Inflammatory macrophage treated with lipopolysaccharide for 4 hours (primary cell): ENCODE data around the gene ITPR1.

Experiments used
- DNase-seq: peaks from one replicate; pipeline ENCODE4 v3.0.0-alpha.2; 2020

The ITPR1 gene

DNA sequence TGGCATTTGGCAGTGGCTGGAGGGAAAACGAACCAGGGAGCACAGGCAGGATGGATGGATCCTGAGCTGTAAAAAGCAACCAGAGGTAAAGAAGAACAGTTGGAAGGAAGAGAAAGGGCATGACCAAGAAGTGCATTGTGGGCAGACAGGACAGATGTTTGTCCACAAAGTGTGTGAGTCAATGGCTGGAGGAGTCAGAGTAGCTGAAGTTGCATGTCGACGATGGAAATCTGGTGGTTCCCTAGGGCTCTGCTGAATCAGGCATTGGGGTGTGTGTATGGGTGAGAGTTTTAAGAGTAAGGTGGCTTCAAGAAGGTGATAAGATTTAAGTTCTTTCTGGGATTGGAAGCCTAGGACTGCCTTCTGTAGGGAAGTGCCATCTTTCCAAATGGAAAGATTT is 272.1 kb downstream of the ITPR1 start:
- DNase-seq = no peak

DNA sequence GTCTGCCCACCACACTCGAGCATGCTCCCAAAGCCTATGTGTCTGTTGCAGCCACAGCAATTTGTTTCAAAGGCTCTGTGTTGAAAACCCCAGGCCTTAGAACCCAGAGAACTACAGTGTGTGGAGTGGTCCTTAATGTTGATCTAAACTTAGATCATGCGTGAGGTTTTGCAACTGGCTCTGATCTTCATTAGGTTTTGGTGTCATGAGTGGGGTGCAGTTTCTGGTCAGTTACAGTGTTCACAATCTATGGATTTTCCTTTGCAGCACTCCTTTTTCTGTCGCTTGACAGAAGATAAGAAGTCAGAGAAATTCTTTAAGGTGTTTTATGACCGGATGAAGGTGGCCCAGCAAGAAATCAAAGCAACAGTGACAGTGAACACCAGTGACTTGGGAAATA is 273.1 kb downstream of the ITPR1 start:
- no peak for DNase-seq

DNA sequence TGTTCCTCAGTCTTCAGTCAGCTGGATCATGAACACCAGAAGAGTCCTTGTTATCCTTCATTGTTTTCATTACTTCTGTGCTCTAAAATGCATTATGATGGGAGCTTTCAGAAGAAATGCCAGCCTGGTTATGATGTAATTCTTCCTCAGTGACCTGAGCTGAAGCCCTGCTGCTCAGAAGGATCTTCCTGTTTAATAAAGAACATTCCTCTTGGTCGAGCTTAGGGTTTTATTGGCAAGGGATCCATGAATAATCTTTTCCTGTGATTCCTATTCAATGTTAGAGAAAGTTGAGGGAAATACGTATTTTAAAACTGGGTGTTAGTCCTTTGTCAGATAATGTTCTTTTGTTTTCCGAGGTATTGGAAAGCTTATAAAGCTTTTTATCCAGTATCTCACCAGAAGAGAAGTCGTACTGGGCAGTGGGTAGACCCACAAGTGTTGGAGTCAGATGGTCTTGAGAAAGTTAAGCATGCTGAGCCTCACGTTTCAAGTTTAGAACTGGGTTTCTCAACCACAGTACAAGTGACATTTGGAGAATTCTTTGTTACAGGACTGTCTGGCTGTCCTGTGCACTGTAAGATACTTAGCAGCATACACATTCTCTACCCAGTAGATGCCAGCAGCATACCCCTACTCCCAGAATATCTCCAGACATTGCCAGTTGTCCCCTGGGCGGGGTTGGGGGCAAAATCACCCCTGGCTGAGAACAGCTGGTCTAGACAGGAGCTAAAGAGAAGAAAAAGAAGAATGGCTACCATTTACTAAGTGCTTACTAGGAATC is 273.8 kb downstream of the ITPR1 start:
- DNase-seq = no peak

DNA sequence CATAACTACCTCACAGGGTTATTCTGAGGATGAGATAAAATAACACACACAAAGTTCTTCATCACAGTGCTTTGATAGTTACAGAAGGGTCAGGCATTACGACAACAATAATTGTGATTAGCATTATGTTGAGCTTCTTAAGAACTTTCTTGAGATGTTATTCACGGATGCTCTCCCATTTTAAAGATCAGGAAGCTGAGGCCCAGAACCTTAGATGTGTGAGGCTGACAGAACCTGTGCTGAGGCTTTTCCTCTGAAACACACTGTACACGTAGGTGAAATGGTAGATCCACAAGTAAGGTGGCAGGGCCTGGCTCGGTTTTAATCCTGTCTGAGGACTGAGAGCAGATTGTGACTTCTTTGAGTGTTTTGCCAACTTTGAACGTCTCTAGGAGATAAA is 274.9 kb downstream of the ITPR1 start:
- no peak for DNase-seq

DNA sequence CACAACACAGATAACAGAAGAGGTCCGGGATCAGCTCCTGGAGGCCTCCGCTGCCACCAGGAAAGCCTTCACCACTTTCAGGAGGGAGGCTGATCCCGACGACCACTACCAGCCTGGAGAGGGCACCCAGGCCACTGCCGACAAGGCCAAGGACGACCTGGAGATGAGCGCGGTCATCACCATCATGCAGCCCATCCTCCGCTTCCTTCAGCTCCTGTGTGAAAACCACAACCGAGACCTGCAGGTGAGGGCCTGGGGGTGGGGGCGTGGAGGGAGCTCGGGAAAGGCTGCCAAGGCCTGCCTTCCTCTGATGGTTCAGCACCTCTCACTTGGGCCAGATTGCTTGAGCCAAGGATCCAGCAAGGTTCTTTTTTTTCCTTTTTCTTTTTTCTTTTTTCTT is 275.4 kb downstream of the ITPR1 start:
- DNase-seq = no peak

DNA sequence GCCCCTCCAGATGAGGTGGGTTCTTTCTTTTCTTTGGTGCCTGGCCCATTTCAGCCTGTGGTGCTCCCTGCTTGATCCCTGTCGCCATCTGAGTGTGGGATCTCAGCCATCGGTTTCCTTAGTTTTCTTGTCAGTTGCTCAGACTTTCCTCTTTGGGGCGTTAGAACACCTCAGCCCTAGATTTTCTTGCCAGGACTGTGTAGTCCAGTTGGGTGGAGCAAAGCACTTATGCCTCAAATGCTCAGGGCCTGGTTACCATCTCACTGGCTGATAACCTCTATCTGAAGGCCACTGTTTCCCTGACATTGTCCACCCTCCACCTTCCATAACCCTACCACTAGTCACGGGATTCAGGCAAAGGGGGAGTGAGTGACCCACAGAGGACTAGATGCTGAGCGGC is 277.4 kb downstream of the ITPR1 start:
- no peak for DNase-seq

DNA sequence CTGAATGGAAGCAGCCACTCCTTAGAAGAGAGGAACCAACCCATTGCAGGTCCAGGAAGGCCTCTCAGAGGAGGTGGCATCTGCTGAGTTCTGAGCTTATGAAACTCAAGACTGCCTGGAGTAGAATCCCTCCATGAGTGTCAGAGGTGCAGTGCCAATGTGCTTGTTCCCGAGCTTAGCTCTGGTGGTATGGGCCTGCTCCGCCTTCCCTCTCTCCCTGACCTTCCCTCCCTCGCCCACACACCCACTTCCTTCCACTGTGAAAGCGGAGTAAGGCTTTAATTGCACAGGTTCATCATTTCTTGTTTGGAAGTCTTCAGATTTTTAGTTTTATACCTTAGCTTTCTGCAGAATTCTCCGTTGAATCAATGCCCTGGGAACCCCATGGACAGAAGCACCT is 278.1 kb downstream of the ITPR1 start:
- peak; percentile 24 for DNase-seq

DNA sequence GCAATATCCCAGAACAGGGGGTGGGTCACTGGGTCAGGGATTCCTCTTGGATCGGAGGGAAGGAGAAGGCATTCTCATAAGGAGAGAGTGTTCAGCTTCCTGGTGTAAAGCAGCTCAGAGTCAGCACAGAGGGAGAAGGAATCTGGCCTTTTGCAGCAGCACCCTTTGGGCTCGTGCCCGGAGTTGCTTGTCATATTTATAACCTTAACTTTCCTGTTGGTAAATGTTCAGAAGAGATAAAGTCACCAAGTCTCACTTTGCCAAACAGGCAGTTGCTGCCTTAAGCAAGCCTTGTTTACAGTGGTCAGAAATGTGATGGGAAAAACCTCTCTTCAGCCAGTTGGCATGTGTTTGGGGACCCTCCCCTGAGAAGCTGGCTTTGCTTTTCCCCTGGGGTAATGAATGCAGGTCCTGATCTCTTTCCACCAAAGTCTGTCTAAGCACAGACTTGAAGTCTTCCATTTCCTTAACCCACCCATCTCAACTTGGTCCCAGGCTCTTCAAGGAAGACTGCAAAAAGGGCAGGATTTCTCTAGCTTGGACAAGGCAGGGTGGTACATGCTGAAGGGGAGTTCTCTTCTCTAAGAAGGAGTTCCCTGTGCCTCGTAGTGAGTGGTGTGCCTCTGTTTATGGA is 279.1 kb downstream of the ITPR1 start:
- DNase-seq = no peak

DNA sequence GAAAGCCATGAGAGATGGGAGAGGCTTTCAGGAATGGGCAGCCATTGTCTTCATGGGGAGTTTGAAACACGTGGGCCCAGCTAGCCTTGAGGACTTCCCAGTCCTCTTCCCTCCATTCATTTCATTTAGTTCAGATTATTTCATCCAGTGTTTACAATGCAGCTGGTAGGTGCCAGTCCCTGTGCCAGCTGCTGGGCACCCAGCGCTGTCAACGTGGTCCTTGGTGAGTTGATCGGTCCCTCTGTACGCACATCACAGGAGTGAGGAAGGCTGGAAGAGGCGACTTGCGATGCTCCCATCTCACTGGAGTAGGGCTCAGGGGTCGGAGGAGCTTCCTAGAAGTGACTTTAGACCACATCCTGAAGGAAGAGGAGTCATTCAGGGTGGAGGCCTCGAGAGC is 279.7 kb downstream of the ITPR1 start:
- DNase-seq = no peak

DNA sequence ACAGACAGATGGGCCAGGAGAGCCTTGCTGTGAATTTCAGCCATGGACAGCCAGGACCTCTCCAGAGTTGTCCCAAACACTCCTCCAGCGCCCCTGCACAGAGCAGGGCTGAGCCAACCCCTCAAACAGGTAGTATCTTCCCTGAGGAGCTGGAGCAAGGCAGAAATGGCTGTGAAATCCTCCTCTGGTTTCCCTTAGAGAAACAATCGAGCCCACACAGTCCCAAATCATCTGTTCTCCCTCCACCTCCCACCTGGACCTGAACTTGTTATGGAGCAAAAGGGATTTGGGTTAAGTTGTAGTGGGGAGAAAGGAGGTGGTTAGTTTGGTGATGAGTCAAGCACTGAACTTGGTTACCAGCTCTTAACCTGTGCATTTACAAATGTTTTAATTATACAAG is 280.4 kb downstream of the ITPR1 start:
- no peak for DNase-seq

DNA sequence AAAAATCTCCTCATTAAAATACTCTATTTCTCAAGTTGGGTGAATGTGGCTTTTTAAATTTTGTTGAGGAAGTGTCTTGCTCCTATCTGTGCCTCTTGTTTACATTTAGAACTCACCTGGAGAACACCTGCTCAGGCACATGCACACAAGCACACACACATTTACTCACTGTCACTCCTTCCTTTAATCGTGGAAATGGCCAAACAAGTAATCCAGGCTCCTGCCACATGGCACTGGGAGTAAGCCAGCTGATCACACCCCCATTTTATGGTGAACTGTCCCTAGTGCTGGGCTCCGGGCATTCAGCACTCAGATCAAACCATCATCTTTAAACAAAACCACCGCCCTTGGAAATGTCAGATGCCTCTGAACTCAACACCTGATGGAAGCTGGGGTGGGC is 281.4 kb downstream of the ITPR1 start:
- no peak for DNase-seq

DNA sequence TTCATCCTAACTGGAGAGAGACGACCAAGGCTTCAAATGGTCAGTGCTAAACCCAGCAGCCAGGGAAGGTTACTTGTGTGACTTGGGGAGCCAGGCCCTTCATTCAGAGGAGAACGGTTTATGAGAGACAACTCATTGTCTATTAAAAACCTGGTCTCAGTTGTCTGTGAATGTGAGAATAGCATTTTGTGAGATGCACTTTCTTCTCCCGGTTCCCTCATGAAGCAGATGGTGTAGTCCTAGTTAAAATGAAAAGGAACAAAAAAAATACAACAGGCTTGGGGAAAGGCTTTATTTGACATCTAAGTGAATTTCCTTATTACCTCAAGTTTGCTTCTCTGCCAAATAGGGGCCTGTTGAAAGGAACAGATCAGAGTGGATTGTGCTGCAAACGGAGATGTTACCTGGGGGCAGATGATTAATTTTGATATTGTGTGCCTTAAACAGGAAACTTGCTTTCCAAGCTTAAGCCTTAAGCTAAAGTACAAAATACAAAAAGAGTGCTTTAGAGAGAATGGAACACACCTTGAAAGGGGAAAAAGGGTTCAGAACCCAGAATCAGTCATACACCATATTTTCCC is 283.3 kb downstream of the ITPR1 start:
- DNase-seq = no peak

DNA sequence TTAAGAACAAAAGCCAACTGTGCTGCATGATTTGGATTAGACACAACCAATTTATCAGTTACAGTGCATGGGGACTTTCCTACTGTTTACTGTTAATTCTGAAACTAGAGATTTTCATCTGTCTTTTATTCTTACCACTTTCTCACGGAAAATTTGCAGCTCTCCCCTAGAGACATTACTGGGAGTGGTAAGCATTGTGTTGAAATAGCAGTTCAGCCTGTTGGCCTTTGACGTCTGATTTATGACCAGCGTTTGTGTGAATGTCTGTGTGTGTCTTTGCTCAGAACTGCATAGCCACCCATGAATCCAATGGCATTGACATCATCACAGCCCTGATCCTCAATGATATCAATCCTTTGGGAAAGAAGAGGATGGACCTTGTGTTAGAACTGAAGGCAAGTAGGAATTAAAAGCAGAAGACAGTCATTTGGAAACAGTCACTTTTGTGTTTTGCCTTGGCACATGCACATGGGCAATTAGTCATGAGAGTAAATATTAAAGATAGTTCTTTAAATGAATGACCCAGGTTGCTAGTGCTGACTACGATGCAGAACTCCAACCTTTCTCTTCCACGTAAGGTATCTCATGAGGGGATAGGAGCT is 283.9 kb downstream of the ITPR1 start:
- DNase-seq = peak; percentile 9

DNA sequence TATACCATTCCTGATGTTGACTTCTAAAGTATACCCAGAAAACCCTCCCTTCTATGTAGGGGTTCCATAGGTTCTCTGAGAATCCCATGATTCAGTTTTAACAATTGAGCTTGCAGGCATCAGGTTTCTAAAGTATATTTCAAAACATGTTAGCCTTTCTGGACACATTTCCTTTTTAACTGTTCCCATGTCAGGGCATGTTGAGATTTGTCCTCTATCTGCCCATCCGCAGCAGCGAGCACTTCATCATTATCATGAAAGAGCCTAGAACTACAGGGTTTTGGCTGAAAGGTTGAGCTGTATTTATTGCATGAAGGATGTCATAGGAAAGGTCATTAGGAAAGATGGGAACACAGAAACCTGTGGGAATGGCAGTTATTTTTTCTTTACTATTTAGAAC is 285.0 kb downstream of the ITPR1 start:
- no peak for DNase-seq

DNA sequence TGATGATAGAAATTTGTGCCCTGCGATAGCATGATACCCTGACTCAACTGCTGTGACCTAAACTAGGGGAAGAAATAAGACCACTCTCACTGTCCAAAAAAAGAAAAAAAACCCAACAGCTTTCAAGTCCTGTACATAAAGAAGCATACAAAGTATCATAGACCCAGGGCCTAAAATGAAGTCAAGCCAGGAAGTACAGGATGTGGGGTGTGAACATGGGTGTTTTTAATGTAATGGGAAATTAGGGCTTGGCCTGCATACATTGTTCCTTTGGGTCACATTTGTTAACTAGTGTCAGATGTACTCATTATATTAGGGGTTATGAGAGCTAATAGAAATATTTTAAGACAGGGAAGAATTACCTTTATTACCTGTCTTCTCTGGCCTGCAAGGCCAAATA is 285.6 kb downstream of the ITPR1 start:
- DNase-seq = no peak

DNA sequence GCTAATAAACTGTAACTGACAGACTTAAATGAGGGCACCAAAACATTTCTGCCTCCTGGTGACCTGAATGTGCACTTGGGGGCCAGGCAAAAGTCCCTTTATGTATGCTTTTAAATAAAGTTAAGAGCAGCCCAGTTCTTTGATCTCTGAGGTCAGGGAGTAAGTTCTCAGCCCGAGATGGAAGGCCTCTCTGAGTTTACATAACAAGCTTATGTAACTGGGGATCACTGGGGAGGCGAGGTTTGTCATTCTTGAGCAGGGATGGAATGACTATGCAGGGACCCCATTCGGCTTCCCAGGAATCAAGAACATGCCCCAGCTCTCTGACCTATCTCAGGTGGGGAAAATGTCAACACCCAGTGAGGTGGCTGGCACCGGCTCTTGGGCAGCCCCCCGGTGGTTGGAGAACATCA is 287.4 kb downstream of the ITPR1 start:
- DNase-seq = no peak

DNA sequence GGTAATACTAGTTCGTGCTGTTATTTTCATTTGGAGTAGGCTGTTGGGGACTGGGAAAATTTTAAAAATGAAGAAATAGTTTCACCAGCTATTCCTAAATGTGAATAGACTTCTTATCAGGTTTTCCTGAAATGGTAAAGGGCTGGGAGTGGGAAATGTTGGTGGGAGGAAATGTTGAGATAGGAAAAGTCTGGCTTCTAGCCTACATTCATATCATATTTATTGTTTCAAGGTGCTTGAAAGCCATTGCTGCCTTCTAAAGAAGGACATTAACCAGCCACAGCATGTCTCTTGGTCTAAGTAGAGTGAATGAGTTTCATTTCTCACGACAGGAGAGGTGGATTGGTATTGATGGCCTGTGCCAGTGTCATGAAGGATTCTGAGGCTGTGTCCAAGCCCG is 288.9 kb downstream of the ITPR1 start:
- no peak for DNase-seq

DNA sequence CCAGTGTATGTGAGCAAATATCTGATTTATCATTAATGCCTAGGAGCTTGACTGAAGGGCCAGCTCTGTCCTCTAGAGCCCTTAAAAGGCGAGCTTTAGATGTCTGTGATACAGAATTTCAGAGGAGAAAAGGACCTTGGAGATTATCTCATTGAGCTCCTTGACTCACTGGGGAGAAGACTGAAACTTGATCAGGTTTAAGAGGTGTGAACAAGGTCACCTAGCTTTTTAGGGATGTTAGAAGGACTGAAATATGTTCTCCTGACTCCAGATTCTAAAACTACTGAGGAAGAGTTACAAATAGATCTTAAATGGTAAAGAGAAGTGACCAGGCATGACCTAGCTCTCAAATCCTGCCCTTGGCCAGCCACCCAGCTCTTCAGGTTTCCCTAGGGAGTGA is 292.4 kb downstream of the ITPR1 start:
- DNase-seq = no peak

DNA sequence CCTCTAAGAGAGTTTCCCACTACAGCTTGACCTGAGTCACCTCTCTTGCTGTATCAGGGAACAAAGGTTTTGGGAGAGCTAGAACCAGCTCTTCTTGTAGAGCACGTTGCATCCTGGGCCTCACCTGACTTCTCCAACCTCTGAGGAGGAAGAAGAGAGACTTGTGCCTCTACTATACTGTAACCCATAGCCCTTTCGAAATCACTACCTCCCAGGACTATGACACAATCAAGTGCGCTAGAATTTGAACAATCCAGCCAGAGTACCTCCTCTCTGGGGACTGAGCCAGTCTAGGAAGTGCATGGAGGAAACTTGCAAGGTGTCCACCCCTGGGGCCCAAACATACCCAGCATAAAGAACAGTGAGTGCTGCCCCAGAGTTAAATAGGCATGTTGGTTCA is 293.3 kb downstream of the ITPR1 start:
- DNase-seq = no peak

DNA sequence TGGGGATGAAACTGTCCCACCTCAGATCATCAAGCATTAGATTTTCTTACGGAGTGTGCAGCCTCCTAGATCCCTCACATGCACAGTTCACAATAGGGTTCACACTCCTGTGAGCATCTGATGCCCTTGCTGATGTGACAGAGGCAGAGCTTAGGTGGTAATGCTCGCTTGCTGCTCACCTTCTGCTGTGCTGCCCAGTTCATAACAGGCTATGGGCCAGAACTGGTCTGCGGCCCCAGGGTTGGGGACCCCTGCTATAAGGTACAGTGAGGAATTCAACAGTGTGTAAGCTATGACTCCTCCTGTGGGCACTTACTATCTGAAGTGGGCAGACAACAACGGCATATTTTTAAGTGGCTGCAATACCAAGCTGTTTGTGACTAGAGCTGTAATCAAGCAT is 298.2 kb downstream of the ITPR1 start:
- DNase-seq = no peak

DNA sequence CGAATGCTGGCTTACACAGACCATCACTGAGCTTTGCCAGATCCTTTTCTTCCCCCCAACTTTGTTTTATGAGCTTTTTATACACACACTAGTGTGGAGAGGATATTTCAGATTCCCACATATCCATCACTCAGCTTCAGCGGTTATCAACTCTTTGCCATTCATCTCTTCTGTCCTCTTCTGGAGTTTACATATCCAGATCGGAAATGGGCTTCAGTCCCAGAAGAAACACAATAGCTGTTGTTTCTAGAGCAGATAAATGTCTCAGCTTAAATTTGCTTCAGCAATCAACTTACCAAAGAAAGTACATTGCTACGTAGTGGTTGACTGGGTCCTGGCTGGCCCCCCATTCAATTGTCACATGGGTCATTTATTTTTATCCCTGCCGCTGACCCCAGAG is 300.2 kb downstream of the ITPR1 start:
- no peak for DNase-seq

DNA sequence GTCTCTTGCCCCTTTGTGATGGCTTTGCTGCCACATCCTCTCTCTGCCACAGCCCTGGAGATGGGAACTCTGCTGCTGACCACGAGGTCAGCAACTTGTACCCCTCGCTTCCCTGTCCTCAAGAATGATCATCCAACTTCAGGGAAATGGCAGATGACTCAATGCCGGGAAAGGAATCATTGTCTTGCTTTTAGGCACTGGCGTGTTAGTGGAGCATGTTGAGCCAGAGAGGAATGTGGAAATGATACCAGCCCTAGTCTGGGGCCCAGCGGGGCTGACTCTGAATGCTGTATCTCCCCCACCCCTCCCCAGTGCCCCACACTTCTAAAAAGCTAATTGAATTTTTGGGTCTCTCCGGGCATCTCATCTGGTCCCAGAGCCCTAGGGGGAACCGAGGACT is 301.2 kb downstream of the ITPR1 start:
- DNase-seq = no peak

DNA sequence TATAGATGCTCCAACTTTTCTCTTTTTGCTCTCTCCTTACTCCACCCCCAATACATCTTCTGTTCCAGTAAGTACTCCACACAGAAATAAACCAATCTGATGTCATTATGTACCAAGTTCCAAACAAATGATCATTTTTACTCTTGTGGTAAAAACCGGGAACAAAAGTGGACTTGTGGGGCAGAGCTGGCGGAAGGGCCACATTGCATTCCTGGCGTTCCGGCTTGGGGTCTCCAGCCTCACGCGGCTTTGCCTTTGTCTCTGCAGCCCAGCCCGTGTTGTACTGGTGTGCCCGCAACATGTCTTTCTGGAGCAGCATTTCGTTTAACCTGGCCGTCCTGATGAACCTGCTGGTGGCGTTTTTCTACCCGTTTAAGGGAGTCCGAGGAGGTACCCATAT is 301.6 kb downstream of the ITPR1 start:
- DNase-seq = no peak

DNA sequence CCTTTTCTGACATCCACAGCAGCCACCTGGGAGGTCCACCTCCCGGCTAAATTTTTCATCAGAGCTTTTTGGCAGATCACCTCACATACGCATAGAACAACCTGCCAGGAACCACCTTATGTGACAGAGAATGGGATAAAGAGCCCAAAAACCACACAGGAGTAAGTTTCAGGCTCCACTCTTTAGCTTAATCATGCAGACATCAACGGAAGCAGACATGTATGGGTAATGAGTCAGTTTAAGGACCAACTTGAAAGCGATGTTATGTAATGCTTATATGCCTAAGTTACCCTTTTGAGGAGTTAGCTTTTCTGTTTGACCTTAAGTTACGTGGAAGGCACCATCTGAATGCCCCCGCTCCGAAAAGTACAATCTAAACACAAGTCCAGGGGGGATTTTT is 302.8 kb downstream of the ITPR1 start:
- no peak for DNase-seq
